ENCODE measurements around the gene CAPN2.
"Not testable (repeated sequence)": the region's sequence is repeated elsewhere in the genome, so short reads cannot be mapped to it uniquely, and the experiment has no call there.

Gene CAPN2

DNA sequence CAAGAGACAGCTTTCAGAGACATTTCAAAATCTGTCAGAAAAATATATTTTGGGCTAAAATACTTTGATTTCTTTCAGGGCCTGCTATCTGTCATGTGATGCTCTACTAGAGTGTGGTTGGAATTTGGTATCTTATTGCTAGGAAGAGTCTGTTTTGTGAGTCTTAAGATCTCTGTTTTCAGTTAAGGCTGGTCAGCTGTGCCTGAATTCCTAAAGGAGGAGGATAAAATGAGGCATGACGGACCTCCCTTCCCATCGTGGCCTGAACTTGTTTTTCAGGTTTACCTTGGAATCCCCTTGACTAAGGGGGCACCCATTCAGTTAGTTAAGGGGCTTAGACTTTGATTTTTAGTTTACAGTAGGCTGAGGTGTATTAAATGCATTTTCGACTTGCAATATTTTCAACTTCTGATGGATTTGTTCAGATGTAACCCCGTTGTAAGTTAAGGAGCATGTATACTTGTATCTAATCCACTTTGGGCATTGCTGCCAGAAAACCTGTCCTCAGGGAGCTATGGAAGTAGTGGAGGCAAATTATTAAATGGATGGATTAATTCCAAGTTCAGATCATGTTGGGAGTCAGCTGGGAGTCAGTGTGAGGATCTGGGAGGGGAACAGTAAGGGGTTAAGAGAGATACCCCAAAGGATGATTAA lies 18.3 kb downstream of the CAPN2 start:
- Histone ChIP-seq H3K4me2 (ENCODE audit: low read length) (no peak overlapping the region), H2AK5ac (ENCODE audit: low read length) (no peak overlapping the region), H4K5ac (ENCODE audit: low read length) (no peak overlapping the region), H3K36me3 (ENCODE audit: control insufficient read depth, insufficient read depth, low read length) (no peaks in the 10 kb centered on the region), H3K9ac (ENCODE audit: low read length) (no peak overlapping the region), H4K8ac (ENCODE audit: low read depth, low read length) (no peak overlapping the region), H3K56ac (ENCODE audit: low read length) (no peak overlapping the region), H3K27me3 (ENCODE audit: insufficient read depth, low read length, poor library complexity) (no peaks in the 10 kb centered on the region), H3K4me3 (ENCODE audit: low read length) (no peak overlapping the region), H3K27ac (ENCODE audit: low read depth, low read length) (no peak overlapping the region), H3K79me1 (ENCODE audit: low read length) (peaks cover 2% of the 10 kb centered on the region), H3K4ac (ENCODE audit: low read depth, low read length) (no peak overlapping the region), H2BK15ac (replicated peaks; ENCODE audit: low read depth) (no peak overlapping the region), H3K23ac (ENCODE audit: low read length) (no peak overlapping the region), H3K4me1 (ENCODE audit: control insufficient read depth, low read depth, low read length) (peaks cover 14% of the 10 kb centered on the region), H3K79me2 (ENCODE audit: control insufficient read depth, insufficient read depth, low read length) (no peaks in the 10 kb centered on the region), H2BK5ac (ENCODE audit: low read length) (no peak overlapping the region), H2BK120ac (ENCODE audit: low read depth, low read length) (no peak overlapping the region), H3K18ac (ENCODE audit: low read length) (no peak overlapping the region)
- WGBS (ENCODE audit: extremely low coverage, insufficient coverage, low lambda C conversion rate): no CpG with 5 or more reads among the region's 4 CpGs
- no peak for DNase-seq

DNA sequence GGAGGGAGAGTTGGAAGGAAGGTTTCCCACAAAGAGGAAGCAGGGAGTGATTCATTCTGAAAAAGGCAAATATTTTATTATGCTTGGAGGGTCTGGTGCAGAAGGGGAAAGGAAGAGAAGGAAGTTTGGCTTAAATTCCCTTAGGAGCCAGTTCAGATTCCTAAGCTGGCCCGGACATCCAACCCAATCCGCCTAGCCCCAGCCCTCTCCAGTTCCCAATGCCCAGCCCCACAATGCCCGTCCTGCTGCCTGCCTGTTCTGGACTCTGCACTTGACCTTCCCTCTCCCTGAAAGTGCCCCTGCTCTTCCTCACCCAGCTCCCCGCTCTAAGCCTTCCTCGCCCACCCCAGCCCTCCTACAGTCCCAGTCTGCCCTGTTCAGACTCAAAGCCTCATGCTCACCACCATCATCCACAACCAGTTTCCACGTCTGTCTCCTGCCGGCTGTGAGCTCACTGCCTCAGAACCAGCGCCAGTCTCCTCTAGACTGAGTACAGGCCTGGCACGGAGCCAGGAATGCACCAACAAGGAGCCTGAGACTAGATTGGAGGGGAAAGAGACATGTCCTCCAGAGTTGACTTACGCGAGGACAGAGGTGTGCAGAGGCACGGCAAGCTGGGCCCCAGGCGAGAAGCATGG lies 18.9 kb downstream of the CAPN2 start:
- H3K4me2 ChIP-seq (ENCODE audit: low read length): no peak overlapping the region
- H3K4me1 ChIP-seq (ENCODE audit: control insufficient read depth, low read depth, low read length): peaks cover 8% of the 10 kb centered on the region
- H3K27me3 ChIP-seq (ENCODE audit: insufficient read depth, low read length, poor library complexity): no peaks in the 10 kb centered on the region
- H2BK5ac ChIP-seq (ENCODE audit: low read length): no peak overlapping the region
- no peak overlapping the region for H3K9ac ChIP-seq (ENCODE audit: low read length)
- H3K79me2 ChIP-seq (ENCODE audit: control insufficient read depth, insufficient read depth, low read length): no peaks in the 10 kb centered on the region
- H3K4me3 ChIP-seq (ENCODE audit: low read length): no peak overlapping the region
- H3K23ac ChIP-seq (ENCODE audit: low read length): peak overlapping the region; percentile 16
- H2BK120ac ChIP-seq (ENCODE audit: low read depth, low read length): no peak overlapping the region
- no peak overlapping the region for H4K8ac ChIP-seq (ENCODE audit: low read depth, low read length)
- H3K18ac ChIP-seq (ENCODE audit: low read length): no peak overlapping the region
- H4K5ac ChIP-seq (ENCODE audit: low read length): no peak overlapping the region
- H2AK5ac ChIP-seq (ENCODE audit: low read length): no peak overlapping the region
- WGBS (ENCODE audit: extremely low coverage, insufficient coverage, low lambda C conversion rate): no CpG with 5 or more reads among the region's 13 CpGs
- H3K79me1 ChIP-seq (ENCODE audit: low read length): peaks cover 2% of the 10 kb centered on the region
- H3K56ac ChIP-seq (ENCODE audit: low read length): no peak overlapping the region
- no peaks in the 10 kb centered on the region for H3K36me3 ChIP-seq (ENCODE audit: control insufficient read depth, insufficient read depth, low read length)
- H3K27ac ChIP-seq (ENCODE audit: low read depth, low read length): no peak overlapping the region
- DNase-seq: no peak
- no peak overlapping the region for H3K4ac ChIP-seq (ENCODE audit: low read depth, low read length)
- H2BK15ac ChIP-seq (replicated peaks; ENCODE audit: low read depth): no peak overlapping the region

DNA sequence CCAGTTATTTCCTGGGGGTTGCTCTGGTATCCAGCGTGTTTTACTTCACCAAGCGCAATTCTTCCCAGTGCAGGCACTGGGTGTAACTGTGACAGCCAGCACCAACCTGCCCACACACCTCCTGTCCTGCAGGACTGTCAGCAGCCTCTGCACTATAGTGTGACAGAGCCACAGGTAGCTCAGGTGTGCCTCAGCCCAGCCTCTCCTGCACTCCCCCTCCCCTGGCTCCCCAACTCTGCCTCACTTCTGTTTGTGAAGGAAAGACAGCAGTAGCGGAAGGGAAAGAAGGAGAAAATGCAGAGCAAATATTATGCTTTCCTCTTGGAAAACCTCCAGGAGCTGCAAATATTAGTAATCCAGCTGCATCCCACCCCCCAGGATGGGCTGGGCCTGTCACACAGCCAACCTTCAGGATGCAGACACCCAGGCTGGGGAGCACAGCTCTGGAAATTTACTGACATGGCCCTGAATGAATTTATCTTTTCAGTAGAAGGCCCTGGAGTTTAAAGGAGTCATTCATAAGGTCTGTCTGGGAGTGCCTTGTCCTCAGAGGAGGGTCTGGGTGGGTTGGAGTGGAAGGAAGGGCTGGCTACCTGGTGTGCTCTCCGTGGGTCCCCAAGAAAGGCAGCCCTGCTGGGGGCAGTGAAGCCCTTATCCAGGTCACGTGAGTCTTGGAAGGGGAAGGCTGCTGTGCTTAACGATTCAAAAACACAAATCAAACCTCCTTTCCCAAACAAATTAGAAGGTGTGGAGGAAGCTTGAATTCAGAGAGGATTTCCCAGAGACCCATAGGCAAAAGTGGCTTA lies 20.9 kb downstream of the CAPN2 start:
- Histone ChIP-seq H3K27me3 (ENCODE audit: insufficient read depth, low read length, poor library complexity) (no peaks in the 10 kb centered on the region), H4K8ac (ENCODE audit: low read depth, low read length) (no peak overlapping the region), H3K4me2 (ENCODE audit: low read length) (no peak overlapping the region), H3K79me1 (ENCODE audit: low read length) (peaks cover 2% of the 10 kb centered on the region), H2AK5ac (ENCODE audit: low read length) (no peak overlapping the region), H3K36me3 (ENCODE audit: control insufficient read depth, insufficient read depth, low read length) (no peaks in the 10 kb centered on the region), H2BK120ac (ENCODE audit: low read depth, low read length) (no peak overlapping the region), H3K9ac (ENCODE audit: low read length) (no peak overlapping the region), H3K4me3 (ENCODE audit: low read length) (no peak overlapping the region), H3K18ac (ENCODE audit: low read length) (no peak overlapping the region), H3K56ac (ENCODE audit: low read length) (peak overlapping the region; percentile 52), H4K5ac (ENCODE audit: low read length) (no peak overlapping the region), H2BK5ac (ENCODE audit: low read length) (no peak overlapping the region), H2BK15ac (replicated peaks; ENCODE audit: low read depth) (no peak overlapping the region), H3K23ac (ENCODE audit: low read length) (no peak overlapping the region), H3K4me1 (ENCODE audit: control insufficient read depth, low read depth, low read length) (peaks cover 5% of the 10 kb centered on the region), H3K4ac (ENCODE audit: low read depth, low read length) (no peak overlapping the region), H3K79me2 (ENCODE audit: control insufficient read depth, insufficient read depth, low read length) (no peaks in the 10 kb centered on the region), H3K27ac (ENCODE audit: low read depth, low read length) (no peak overlapping the region)
- WGBS (ENCODE audit: extremely low coverage, insufficient coverage, low lambda C conversion rate): no CpG with 5 or more reads among the region's 6 CpGs
- no peak for DNase-seq

DNA sequence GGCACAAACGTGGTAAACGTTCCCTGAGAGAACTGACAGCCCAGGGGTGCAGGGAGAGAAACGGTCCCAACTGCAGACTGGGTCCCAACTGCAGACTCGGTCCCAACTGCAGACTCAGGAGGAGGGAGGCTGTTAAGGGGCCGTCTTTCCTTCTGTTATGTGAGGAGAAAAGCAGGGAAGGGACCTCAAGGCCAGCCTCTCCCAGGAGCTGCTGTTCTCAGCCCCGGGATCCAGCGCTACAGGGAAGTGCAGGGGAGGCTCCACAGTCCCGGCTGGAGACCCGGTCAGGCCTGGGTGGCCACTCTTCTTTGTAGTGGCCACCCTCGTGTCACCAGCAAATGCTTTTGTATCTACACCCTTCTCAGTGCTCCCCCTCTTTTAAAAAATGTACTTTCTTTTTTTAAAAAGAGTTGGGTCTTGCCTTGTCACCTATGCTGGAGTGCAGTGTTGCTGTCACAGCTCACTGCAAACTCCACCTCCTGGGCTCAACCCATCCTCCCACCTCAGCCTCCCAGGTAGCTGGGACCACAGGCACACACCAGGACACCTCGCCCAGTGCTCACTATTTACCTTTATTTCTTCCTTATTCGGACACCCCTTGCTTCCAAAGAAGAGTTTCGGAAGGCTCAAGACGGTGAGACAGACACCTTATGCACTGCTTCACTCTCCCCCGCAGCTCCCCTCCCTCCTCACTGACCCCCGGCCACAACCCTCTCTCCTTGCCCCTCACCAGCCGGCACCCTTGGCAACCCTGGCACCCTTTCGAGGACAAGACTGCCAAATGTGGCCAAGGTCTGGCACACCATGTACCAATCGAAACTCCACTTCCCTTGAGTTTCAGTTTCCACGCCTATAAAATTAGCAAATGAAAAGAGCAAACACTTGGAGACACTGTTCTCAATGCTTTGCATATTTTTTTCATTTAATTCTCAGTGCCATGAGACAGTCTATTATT lies 21.8 kb downstream of the CAPN2 start:
- Histone ChIP-seq H3K18ac (ENCODE audit: low read length) (no peak overlapping the region), H2BK120ac (ENCODE audit: low read depth, low read length) (no peak overlapping the region), H3K79me1 (ENCODE audit: low read length) (peaks cover 2% of the 10 kb centered on the region), H3K23ac (ENCODE audit: low read length) (no peak overlapping the region), H3K4ac (ENCODE audit: low read depth, low read length) (no peak overlapping the region), H3K56ac (ENCODE audit: low read length) (no peak overlapping the region), H3K36me3 (ENCODE audit: control insufficient read depth, insufficient read depth, low read length) (no peaks in the 10 kb centered on the region), H3K4me1 (ENCODE audit: control insufficient read depth, low read depth, low read length) (peaks cover 5% of the 10 kb centered on the region), H3K79me2 (ENCODE audit: control insufficient read depth, insufficient read depth, low read length) (no peaks in the 10 kb centered on the region), H3K27me3 (ENCODE audit: insufficient read depth, low read length, poor library complexity) (no peaks in the 10 kb centered on the region), H3K4me2 (ENCODE audit: low read length) (no peak overlapping the region), H4K5ac (ENCODE audit: low read length) (no peak overlapping the region), H4K8ac (ENCODE audit: low read depth, low read length) (no peak overlapping the region), H3K9ac (ENCODE audit: low read length) (no peak overlapping the region), H2BK5ac (ENCODE audit: low read length) (no peak overlapping the region), H2AK5ac (ENCODE audit: low read length) (no peak overlapping the region), H3K27ac (ENCODE audit: low read depth, low read length) (no peak overlapping the region), H2BK15ac (replicated peaks; ENCODE audit: low read depth) (no peak overlapping the region), H3K4me3 (ENCODE audit: low read length) (no peak overlapping the region)
- no peak for DNase-seq
- no CpG with 5 or more reads among the region's 20 CpGs for WGBS (ENCODE audit: extremely low coverage, insufficient coverage, low lambda C conversion rate)

DNA sequence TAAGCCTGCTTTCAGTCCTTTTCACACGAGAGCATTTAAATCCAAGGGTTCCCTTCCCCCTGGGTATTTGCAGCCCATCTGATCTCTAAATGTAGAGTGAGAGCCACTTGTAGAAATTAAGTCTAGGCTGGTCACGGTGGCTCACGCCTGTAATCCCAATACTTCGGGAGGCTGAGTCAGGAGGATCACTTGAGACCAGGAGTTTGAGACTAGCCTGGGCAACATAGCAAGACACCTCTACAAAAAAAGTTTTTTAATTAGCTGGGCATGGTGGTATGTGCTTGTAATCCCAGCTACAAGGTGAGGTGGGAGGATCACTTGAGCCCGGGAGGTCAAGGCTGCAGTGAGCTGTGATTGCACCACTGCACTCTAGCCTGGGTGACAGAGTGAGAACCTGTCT lies 24.3 kb downstream of the CAPN2 start:
- H3K4me2 ChIP-seq (ENCODE audit: low read length); H3K27me3 ChIP-seq (ENCODE audit: insufficient read depth, low read length, poor library complexity); H3K9ac ChIP-seq (ENCODE audit: low read length); H2BK5ac ChIP-seq (ENCODE audit: low read length); H3K4me3 ChIP-seq (ENCODE audit: low read length); H3K79me2 ChIP-seq (ENCODE audit: control insufficient read depth, insufficient read depth, low read length); H3K27ac ChIP-seq (ENCODE audit: low read depth, low read length); H3K18ac ChIP-seq (ENCODE audit: low read length); H3K36me3 ChIP-seq (ENCODE audit: control insufficient read depth, insufficient read depth, low read length); H2BK120ac ChIP-seq (ENCODE audit: low read depth, low read length); H3K79me1 ChIP-seq (ENCODE audit: low read length); H3K56ac ChIP-seq (ENCODE audit: low read length); H3K4ac ChIP-seq (ENCODE audit: low read depth, low read length); H2AK5ac ChIP-seq (ENCODE audit: low read length); H3K23ac ChIP-seq (ENCODE audit: low read length); H4K8ac ChIP-seq (ENCODE audit: low read depth, low read length); H3K4me1 ChIP-seq (ENCODE audit: control insufficient read depth, low read depth, low read length); H4K5ac ChIP-seq (ENCODE audit: low read length); H2BK15ac ChIP-seq (replicated peaks; ENCODE audit: low read depth); DNase-seq: not testable (repeated sequence)
- no CpG with 5 or more reads among the region's 5 CpGs for WGBS (ENCODE audit: extremely low coverage, insufficient coverage, low lambda C conversion rate)
